PC-3 (cell line): ENCODE measurements around the gene TPM1.

Experiments used
- EZH2phosphoT487 ChIP-seq: fragments of 300-600 bp; sonication (generic); IDR thresholded peaks from 2 replicates; pipeline ENCODE4 v1.6.1; 2018; ENCODE audit warnings: mild to moderate bottlenecking, antibody characterized with exemption, low read length, borderline replicate concordance
- TF ChIP-seq, protein P1 (sequence below): fragments of 300-600 bp; sonication (generic); conservative IDR thresholded peaks from 2 replicates; pipeline ENCODE4 v1.5.1; 2017; ENCODE audit warnings: antibody characterized with exemption, low read depth, mild to moderate bottlenecking, low read length

DNA sequence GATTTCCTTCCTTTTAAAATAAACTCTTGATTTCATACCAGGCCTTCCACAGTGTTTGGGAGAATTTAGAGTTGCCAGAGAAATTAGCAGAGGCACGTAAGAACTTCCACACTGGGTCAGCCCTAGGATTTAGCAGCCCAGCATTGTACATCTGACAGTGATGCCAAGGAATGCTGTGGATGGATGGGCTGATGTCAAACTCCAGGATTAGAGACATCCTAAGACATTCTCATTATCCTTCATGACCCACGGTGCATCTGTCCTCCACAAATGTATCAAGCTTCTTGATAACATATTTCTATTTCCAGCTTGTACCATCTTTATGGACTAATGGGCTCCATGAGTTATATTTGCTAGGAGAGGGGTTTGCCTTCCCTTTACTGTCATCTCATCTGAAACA is 8.0 kb upstream of the TPM1 start:
- TF ChIP-seq EZH2phosphoT487 = no peak
- TF ChIP-seq, protein P1, sequence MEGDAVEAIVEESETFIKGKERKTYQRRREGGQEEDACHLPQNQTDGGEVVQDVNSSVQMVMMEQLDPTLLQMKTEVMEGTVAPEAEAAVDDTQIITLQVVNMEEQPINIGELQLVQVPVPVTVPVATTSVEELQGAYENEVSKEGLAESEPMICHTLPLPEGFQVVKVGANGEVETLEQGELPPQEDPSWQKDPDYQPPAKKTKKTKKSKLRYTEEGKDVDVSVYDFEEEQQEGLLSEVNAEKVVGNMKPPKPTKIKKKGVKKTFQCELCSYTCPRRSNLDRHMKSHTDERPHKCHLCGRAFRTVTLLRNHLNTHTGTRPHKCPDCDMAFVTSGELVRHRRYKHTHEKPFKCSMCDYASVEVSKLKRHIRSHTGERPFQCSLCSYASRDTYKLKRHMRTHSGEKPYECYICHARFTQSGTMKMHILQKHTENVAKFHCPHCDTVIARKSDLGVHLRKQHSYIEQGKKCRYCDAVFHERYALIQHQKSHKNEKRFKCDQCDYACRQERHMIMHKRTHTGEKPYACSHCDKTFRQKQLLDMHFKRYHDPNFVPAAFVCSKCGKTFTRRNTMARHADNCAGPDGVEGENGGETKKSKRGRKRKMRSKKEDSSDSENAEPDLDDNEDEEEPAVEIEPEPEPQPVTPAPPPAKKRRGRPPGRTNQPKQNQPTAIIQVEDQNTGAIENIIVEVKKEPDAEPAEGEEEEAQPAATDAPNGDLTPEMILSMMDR = no peak
